Astrocyte of the cerebellum (primary cell): ENCODE data around the gene UBAC2.

Experiments used
- DNase-seq: peaks from one replicate; pipeline ENCODE4 v3.0.0-alpha.2; 2011; ENCODE audit warnings: low read depth
- H3K4me3 ChIP-seq: 2 replicates; pipeline ENCODE4 v1.5.1; 2011; ENCODE audit warnings: mild to moderate bottlenecking, low read depth, low read length, moderate library complexity
- CTCF ChIP-seq: IDR thresholded peaks from 2 replicates; pipeline ENCODE4 v1.5.1; 2012; ENCODE audit warnings: low read length, low read depth, moderate library complexity, mild to moderate bottlenecking; ENCODE audit errors: missing control alignments
- in situ Hi-C: cut with HindIII; loops from 2 replicates; pipeline ENCODE4 v1.10.0; 2017; ENCODE audit warnings: low sequenced_read_pairs

UBAC2 gene

DNA sequence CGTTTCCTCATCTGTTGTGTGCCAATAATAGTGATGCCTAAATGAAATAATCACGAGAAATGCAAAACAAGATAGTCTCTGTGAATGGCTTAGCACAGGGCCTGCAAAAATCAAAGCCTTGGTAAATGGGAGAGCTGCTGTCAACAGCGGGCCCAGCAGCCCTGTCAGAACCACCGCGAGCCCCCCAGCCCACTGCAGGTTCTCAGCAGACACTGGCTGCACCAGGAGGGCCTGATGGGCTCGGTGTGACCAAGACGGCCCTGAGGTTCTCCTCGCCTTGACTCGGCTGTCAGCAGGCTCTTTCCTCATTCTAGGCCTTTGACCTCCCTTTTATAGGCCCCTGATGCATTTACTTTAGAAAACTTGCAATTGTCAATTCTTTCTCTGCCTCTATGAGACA is 197.4 kb downstream of the UBAC2 start:
- H3K4me3 ChIP-seq = no peak overlapping the region
- no peak for DNase-seq
- no peak for TF ChIP-seq CTCF
- in situ Hi-C loops = no loop called here

- TF ChIP-seq CTCF = no peak
- in situ Hi-C loops = no loop called here
- no peak for DNase-seq
- no peak overlapping the region for H3K4me3 ChIP-seq
Observed at GRCh38 chr13:99398916-99399622, 198.4 kb downstream of the UBAC2 start.

- TF ChIP-seq CTCF = no peak
- no peak for DNase-seq
- H3K4me3 ChIP-seq = no peak overlapping the region
- in situ Hi-C loops = no loop called here
Observed at GRCh38 chr13:99399623-99399974, 198.9 kb downstream of the UBAC2 start.

DNA sequence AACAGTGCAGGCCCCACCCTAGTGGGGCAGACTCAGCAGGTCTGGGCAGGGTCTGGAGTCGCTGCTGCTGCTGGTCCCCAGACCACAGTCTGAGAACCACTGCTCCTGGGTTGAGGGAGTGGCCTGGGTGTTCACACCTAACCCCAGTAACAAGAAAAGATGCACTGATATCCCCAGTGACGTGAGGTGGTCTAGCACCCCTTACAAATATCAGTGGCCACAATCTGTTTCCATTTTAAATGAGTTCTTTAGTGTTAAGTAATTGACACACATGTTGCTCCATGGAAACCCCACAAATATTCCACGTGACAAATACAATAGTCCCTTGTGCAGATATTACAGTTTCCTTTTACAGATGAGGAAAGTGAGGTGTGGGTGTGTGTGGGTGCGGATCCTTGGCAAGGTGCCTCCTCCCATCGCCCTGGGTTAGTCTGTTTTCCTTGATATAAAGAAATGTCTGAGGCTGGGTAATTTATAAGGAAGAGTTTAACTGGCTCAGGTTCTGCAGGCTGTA is 202.9 kb downstream of the UBAC2 start:
- in situ Hi-C loops = no loop called here
- no peak overlapping the region for H3K4me3 ChIP-seq
- TF ChIP-seq CTCF = no peak
- no peak for DNase-seq

DNA sequence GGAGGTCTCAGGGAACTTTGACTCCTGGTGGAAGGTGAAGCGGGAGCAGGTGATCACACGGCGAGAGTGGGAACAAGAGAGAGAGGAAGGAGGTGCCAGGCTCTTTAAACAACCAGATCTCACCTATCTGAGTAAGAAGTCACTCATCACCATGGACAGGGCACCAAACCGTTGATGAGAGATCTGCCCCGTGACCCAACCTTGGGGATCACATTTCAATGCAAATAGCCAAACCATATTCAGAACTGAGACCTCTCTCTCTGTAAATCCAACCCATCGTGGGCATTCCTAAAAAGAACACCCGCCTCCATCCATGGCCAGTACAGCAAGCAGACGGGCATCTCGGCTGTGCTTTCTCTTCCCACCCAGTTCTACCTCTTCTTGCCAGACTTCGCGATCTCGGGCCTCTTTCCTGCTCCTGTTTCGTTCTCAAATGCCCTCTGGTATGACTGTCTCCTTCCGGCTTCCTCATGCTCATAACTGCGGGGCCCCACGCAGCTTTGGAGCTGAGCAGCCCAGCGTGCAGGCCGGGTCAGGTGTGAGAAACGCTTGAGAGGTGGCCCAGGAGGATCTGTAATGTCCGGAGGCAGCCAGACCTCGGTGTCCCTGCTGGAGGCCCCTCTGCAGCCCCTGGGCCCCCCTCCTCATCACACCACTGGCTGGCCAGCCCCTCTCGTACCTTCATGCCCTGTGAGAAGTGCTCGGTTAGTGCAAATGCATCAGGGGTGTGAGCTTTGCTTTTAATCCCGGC is 203.5 kb downstream of the UBAC2 start:
- no peak for TF ChIP-seq CTCF
- in situ Hi-C loops = no loop called here
- no peak for DNase-seq
- no peak overlapping the region for H3K4me3 ChIP-seq

DNA sequence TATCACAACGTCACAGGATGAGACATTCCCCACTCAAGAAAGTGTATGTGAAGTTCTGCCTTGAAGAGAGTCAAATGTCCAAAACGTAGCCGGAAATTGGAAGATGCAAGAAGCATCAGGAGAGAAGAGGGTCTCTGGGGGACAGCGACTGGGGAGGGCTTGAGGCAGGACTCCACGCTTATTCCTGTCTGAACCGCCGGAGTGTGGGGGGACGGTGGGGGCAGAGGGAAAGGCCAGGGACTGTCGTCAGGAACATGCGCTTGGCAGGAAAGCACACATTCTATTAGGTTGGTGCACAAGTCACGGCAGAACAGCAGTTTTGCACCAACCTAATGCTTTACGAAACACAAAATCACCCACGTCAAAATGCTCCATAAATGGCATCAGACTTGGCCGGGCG is 205.3 kb downstream of the UBAC2 start:
- DNase-seq = no peak
- TF ChIP-seq CTCF = no peak
- no peak overlapping the region for H3K4me3 ChIP-seq
- in situ Hi-C loops = loop anchor here (5.0 kb wide), 1 partner anchor 54 kb away; no protein-coding TSS in a partner anchor
